GM21367 (cell line): ENCODE measurements around the gene MMP26.
"Not testable (repeated sequence)": the region's sequence is repeated elsewhere in the genome, so short reads cannot be mapped to it uniquely, and the experiment has no call there.

Source experiments
- ATAC-seq: cut with Tn5 transposase; IDR thresholded peaks from one replicate; pipeline ENCODE4 v1.9.1; 2021; ENCODE audit not compliant: unreplicated experiment

MMP26 gene

DNA sequence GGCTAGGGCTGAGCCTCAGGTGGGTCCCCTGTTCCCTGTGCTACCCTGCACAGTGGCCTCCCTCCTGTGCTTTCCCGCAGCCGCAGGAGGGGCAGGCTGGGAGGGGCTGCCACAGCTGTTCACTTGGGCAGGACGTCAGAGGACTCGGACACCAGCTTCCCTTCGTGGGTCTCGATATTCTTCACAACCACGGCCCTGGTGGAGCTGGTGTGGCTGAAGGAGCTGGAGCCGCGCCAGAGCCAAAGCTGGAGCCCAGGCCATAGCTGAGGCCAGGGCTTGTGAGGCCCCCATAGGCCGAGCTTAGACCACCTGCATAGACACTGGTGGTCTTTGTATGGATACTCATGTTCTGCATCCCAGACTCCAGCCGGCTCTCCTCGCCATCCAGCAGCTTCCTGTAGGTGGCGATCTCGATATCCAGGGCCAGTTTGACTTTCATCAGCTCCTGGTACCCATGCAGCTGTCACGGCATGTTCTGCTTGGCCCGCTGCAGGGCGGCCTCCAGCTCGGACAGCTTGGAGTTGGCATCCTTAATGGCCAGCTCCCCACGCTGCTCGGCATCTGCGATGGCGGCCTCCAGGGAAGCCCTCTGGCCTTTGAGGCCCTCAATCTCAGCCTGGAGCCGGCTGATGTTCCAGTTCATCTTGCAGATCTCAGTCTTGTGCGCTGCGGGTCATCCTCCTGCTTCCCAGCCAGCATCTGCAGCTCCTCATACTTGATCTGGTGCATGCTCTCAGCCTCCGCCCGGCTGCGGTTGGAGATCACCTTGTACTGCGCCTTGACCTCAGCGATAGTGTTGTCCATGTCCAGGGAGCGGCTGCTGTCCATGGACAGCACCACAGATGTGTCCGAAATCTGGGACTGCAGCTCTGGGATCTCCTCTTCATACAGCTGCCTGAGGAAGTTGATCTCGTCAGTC, 18.3 kb downstream of the MMP26 start:
- ATAC-seq: not testable (repeated sequence)

DNA sequence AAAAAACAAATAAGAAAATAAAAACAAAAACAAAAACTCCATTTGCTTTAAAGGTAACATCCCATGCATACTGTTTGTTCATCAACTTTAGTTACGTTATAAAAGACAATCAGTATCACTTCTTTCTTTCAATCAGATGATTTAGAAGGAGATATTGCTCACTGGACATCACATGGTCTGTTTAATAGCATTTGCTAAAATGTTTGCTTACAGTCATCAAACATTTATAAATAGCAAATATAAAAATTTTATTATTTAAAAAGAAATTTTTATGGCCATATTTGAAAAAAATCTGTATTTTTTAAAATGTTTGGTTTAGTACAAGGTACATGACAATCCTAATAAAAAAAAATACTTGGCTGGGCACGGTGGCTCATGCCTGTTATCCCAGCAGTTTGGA, 22.6 kb downstream of the MMP26 start:
- ATAC-seq: no peak

DNA sequence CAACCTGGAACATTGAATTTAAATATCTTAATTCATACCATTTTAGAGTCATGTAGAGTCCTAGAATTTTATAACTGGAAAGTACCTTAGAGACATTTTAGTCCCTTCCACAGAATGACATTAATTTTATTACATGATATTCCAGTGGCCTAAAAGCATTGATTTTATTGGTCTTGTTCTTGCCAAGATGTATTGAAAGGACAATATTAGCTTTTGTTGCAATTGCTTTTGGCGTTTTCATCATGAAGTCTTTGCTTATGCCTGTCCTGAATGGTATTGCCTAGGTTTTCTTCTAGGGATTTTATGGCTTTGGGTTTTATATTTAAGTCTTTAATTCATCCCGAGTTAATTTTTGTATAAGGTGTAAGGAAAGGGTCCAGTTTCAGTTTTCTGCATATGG, 36.2 kb downstream of the MMP26 start:
- ATAC-seq: no peak

DNA sequence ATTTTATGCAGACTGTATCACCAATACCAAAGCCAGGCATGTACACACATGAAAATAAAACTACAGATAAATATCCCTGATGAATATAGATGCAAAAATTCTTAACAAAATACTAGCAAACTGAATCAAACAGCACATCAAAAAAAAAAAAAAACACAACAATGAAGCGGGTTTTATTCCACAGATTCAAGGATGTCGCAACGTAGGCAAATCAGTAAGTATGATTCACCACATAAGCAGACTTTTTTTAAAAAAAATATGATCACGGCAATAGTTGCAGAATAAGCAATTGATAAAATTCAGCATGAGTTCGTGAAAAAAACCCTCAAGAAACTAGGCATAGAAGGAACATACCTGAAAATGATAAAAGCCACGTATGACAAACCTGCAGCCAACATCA, 43.9 kb downstream of the MMP26 start:
- ATAC-seq: no peak

DNA sequence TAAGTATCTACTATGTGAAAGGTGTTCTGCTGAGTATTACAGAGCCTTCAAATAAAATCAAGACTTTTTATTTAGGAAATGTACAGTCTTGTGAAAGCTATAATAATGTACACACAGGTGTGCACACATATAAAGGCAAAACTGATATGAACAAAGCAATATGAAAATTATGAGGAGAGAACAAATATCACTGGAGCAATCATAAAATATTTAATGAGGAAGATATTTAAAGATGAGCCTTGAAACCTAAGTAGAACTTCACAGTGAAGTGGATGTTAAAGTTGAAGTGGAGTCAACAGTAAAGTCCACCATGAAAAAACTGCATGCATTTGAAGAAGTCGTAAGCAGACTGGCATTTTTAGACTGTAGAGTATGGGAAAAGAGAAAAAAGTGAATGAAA, 46.6 kb downstream of the MMP26 start:
- no peak for ATAC-seq
